ENCODE data around the gene POLR3A. TPM values are rescaled to one million over a fixed set of nuclear protein-coding genes. Genes with fewer than 3 reads are reported as not detected.
"Not testable (repeated sequence)": the region's sequence is repeated elsewhere in the genome, so short reads cannot be mapped to it uniquely, and the experiment has no call there.

Gene POLR3A
- 10 to 100 TPM in 1 of 3 donors, 1 to 10 TPM in 2; 3.4 to 13.5 (median 5.8) TPM for polyA plus RNA-seq

GRCh38 chr10:78029269-78030226 lies at the start of gene POLR3A:
Gene POLR3A (minus strand): TSS chr10:78029515. CDS start chr10:78029407, 108 bp downstream.
- peak within 1 kb of the TSS; percentile 99 to 100 (median 100) for H3K4me3 Mint-ChIP-seq
- H3K4me1 Mint-ChIP-seq, result peaks cover 38 to 51% of the 10 kb centered on the region in 2 donors
- DNase-seq, result peak; percentile 93 to 94 (median 93)
- peaks cover 5 to 18% (median 16%) of the 10 kb centered on the region in 3 donors for H3K36me3 Mint-ChIP-seq
- H3K27ac Mint-ChIP-seq, result peak within 1 kb of the TSS; percentile 96 to 98 (median 96)
- H3K9me3 Mint-ChIP-seq, result peaks cover 0 to 2% (median 0%) of the 10 kb centered on the region in 6 donors
- H3K27me3 Mint-ChIP-seq (ENCODE audit: low read depth in 3 of 3), result peaks cover 12 to 16% (median 13%) of the 10 kb centered on the region in 3 donors

GRCh38 chr10:78078539-78079330 lies 49.4 kb upstream of the POLR3A start:
- Mint-ChIP-seq H3K27ac (no peak overlapping the region), H3K4me3 (no peak overlapping the region)

GRCh38 chr10:78075806-78076205 lies 46.5 kb upstream of the POLR3A start:
- not testable (repeated sequence) for DNase-seq; H3K4me3 Mint-ChIP-seq; H3K27ac Mint-ChIP-seq; H3K9me3 Mint-ChIP-seq; H3K36me3 Mint-ChIP-seq; H3K27me3 Mint-ChIP-seq (ENCODE audit: low read depth in 3 of 3); H3K4me1 Mint-ChIP-seq

More at GRCh38 chr10:78078539-78079330, 49.4 kb upstream of the POLR3A start:
- Mint-ChIP-seq H3K4me1 (no peaks in the 10 kb centered on the region), H3K9me3 (no peaks in the 10 kb centered on the region), H3K36me3 (peaks cover 0 to 4% (median 0%) of the 10 kb centered on the region in 3 donors), H3K27me3 (ENCODE audit: low read depth in 3 of 3) (peaks cover 0 to 6% (median 0%) of the 10 kb centered on the region in 3 donors)
- DNase-seq, result no peak

GRCh38 chr10:78072504-78072903 lies 43.2 kb upstream of the POLR3A start:
- Mint-ChIP-seq H3K9me3 (no peaks in the 10 kb centered on the region), H3K27me3 (ENCODE audit: low read depth in 3 of 3) (peaks cover 0 to 3% (median 3%) of the 10 kb centered on the region in 3 donors), H3K27ac (peak overlapping the region in 1 of 6 donors; percentile 11), H3K36me3 (peaks cover 0 to 4% (median 0%) of the 10 kb centered on the region in 3 donors), H3K4me1 (no peaks in the 10 kb centered on the region), H3K4me3 (no peak overlapping the region)
- DNase-seq, result no peak

- no peak overlapping the region for H3K27ac Mint-ChIP-seq
- no peaks in the 10 kb centered on the region for H3K9me3 Mint-ChIP-seq
- H3K36me3 Mint-ChIP-seq, result peaks cover 0 to 4% (median 0%) of the 10 kb centered on the region in 3 donors
- DNase-seq, result no peak
- H3K4me1 Mint-ChIP-seq, result peaks cover 0 to 3% of the 10 kb centered on the region in 2 donors
- no peak overlapping the region for H3K4me3 Mint-ChIP-seq
- H3K27me3 Mint-ChIP-seq (ENCODE audit: low read depth in 3 of 3), result peaks cover 0 to 3% (median 0%) of the 10 kb centered on the region in 3 donors
These were observed 42.5 kb upstream of the POLR3A start for GRCh38 chr10:78071857-78072179.

- no peak overlapping the region for H3K27ac Mint-ChIP-seq
- H3K4me3 Mint-ChIP-seq, result no peak overlapping the region
These were observed 42.0 kb upstream of the POLR3A start for GRCh38 chr10:78071140-78071856.

GRCh38 chr10:78070726-78071125 lies 41.4 kb upstream of the POLR3A start:
- Mint-ChIP-seq H3K27ac (no peak overlapping the region), H3K4me3 (no peak overlapping the region), H3K36me3 (peaks cover 0 to 4% (median 0%) of the 10 kb centered on the region in 3 donors), H3K4me1 (peaks cover under 1 to 14% of the 10 kb centered on the region in 2 donors), H3K9me3 (no peaks in the 10 kb centered on the region), H3K27me3 (ENCODE audit: low read depth in 3 of 3) (peaks cover 0 to 3% (median 0%) of the 10 kb centered on the region in 3 donors)
- DNase-seq, result no peak

More at GRCh38 chr10:78071140-78071856, 42.0 kb upstream of the POLR3A start:
- peaks cover 0 to 4% (median 0%) of the 10 kb centered on the region in 3 donors for H3K36me3 Mint-ChIP-seq
- no peak for DNase-seq
- no peaks in the 10 kb centered on the region for H3K9me3 Mint-ChIP-seq
- H3K27me3 Mint-ChIP-seq (ENCODE audit: low read depth in 3 of 3), result peaks cover 0 to 3% (median 0%) of the 10 kb centered on the region in 3 donors
- peaks cover 0 to 9% of the 10 kb centered on the region in 2 donors for H3K4me1 Mint-ChIP-seq

GRCh38 chr10:78070064-78070463 lies 40.7 kb upstream of the POLR3A start:
- H3K36me3 Mint-ChIP-seq; DNase-seq; H3K27me3 Mint-ChIP-seq (ENCODE audit: low read depth in 3 of 3); H3K27ac Mint-ChIP-seq; H3K9me3 Mint-ChIP-seq; H3K4me3 Mint-ChIP-seq: not testable (repeated sequence)
- H3K4me1 Mint-ChIP-seq, result peaks cover 3 to 19% of the 10 kb centered on the region in 2 donors

GRCh38 chr10:78069151-78069550 lies 39.8 kb upstream of the POLR3A start:
- Mint-ChIP-seq H3K36me3 (peaks cover 0 to 1% (median 0%) of the 10 kb centered on the region in 3 donors), H3K9me3 (no peaks in the 10 kb centered on the region), H3K27me3 (ENCODE audit: low read depth in 3 of 3) (peaks cover 0 to 3% (median 0%) of the 10 kb centered on the region in 3 donors), H3K4me3 (no peak overlapping the region), H3K27ac (no peak overlapping the region), H3K4me1 (peaks cover 3 to 19% of the 10 kb centered on the region in 2 donors)
- no peak for DNase-seq

- DNase-seq, result no peak
- Mint-ChIP-seq H3K36me3 (peaks cover 0 to 3% (median 0%) of the 10 kb centered on the region in 3 donors), H3K4me1 (peaks cover 22 to 39% of the 10 kb centered on the region in 2 donors), H3K4me3 (no peak overlapping the region), H3K9me3 (no peaks in the 10 kb centered on the region), H3K27me3 (ENCODE audit: low read depth in 3 of 3) (peaks cover 0 to 2% (median 0%) of the 10 kb centered on the region in 3 donors), H3K27ac (peak overlapping the region in 1 of 6 donors; percentile 70)
These were observed 37.6 kb upstream of the POLR3A start for GRCh38 chr10:78066728-78067430.

GRCh38 chr10:78066012-78066411 lies 36.7 kb upstream of the POLR3A start:
- DNase-seq, result no peak
- Mint-ChIP-seq H3K4me3 (no peak overlapping the region), H3K36me3 (peaks cover 0 to 3% (median 0%) of the 10 kb centered on the region in 3 donors), H3K4me1 (peaks cover 30 to 47% of the 10 kb centered on the region in 2 donors), H3K9me3 (no peaks in the 10 kb centered on the region), H3K27ac (peak overlapping the region in 1 of 6 donors; percentile 35), H3K27me3 (ENCODE audit: low read depth in 3 of 3) (peaks cover 0 to 2% (median 0%) of the 10 kb centered on the region in 3 donors)

- no peak for DNase-seq
- H3K4me1 Mint-ChIP-seq, result peaks cover 30 to 47% of the 10 kb centered on the region in 2 donors
- peaks cover 0 to 3% (median 0%) of the 10 kb centered on the region in 3 donors for H3K36me3 Mint-ChIP-seq
- H3K27me3 Mint-ChIP-seq (ENCODE audit: low read depth in 3 of 3), result peaks cover 0 to 2% (median 0%) of the 10 kb centered on the region in 3 donors
- peak overlapping the region in 1 of 6 donors; percentile 21 for H3K27ac Mint-ChIP-seq
- H3K4me3 Mint-ChIP-seq, result no peak overlapping the region
- H3K9me3 Mint-ChIP-seq, result no peaks in the 10 kb centered on the region
These were observed 36.3 kb upstream of the POLR3A start for GRCh38 chr10:78065611-78066010.
